ENCODE data around the gene PLIN1. TPM values are rescaled to one million over a fixed set of nuclear protein-coding genes. Genes with fewer than 3 reads are reported as not detected.

PLIN1 gene
- total and polyA plus RNA-seq, 2 donors (not counting 1 experiment from before 2014, with no cell fraction given): 0.97 to 1.2 TPM

- H4K20me1 ChIP-seq (ENCODE audit: control insufficient read depth, insufficient read depth, low read length, poor library complexity, severe bottlenecking): no peaks in the 10 kb centered on the region
- DNase-seq: no peak
These were observed 50.1 kb downstream of the PLIN1 start for GRCh38 chr15:89628806-89629715.

More at GRCh38 chr15:89628806-89629715, 50.1 kb downstream of the PLIN1 start:
- no peaks in the 10 kb centered on the region for H3K79me2 ChIP-seq (ENCODE audit: control insufficient read depth, insufficient read depth, low read length)
- no peaks in the 10 kb centered on the region for H3K4me1 ChIP-seq (ENCODE audit: control insufficient read depth in 2 of 2, insufficient read depth in 2 of 2, low read length in 2 of 2)
- TF ChIP-seq CTCF (IDR thresholded peaks at IDR 0.05) (no peak), EZH2 (IDR thresholded peaks at IDR 0.05; ENCODE audit: borderline replicate concordance, insufficient read depth, low read depth, low read length, poor library complexity, severe bottlenecking) (no peak)
- no peaks in the 10 kb centered on the region for H3K36me3 ChIP-seq (replicated peaks in 1 of 2; ENCODE audit: control extremely low read depth in 1 of 2, control insufficient read depth in 1 of 2, extremely low read depth in 1 of 2, insufficient read depth in 2 of 2, low read length in 1 of 2)
- ChIA-PET CTCF (no interaction called here), POLR2A (no interaction called here)
- Mint-ChIP-seq H3K9me3 (ENCODE audit: insufficient read depth) (no peaks in the 10 kb centered on the region), H3K4me3 (no peak overlapping the region), H3K27me3 (no peaks in the 10 kb centered on the region), H3K27ac (no peak overlapping the region), H3K4me1 (no peaks in the 10 kb centered on the region)
- ATAC-seq (ENCODE audit: low read depth): no peak
- H3K27ac ChIP-seq (ENCODE audit: low read length in 2 of 2): no peak overlapping the region
- H3K9me3 ChIP-seq (ENCODE audit: control extremely low read depth in 1 of 3, control insufficient read depth in 2 of 3, insufficient read depth in 1 of 3, low read length in 2 of 3): peaks cover 0 to 12% (median 0%) of the 10 kb centered on the region in 3 donors
- no peaks in the 10 kb centered on the region for H3K27me3 ChIP-seq (replicated peaks in 1 of 4; ENCODE audit: control extremely low read depth in 1 of 4, control insufficient read depth in 3 of 4, insufficient read depth in 4 of 4, low read length in 3 of 4)
- intact Hi-C loops (cut with micrococcal nuclease): no loop called here
- no peak overlapping the region for H3K4me2 ChIP-seq (replicated peaks; ENCODE audit: low read depth, low read length, poor library complexity, severe bottlenecking)
- no peak overlapping the region for H3K9ac ChIP-seq (ENCODE audit: low read length)
- H2AFZ ChIP-seq (ENCODE audit: insufficient read depth, low read depth, low read length, poor library complexity, severe bottlenecking): no peak overlapping the region
- H3K4me3 ChIP-seq (ENCODE audit: control extremely low read depth in 1 of 5, extremely low read depth in 1 of 5, insufficient read depth in 1 of 5, low read depth in 2 of 5, low read length in 4 of 5): no peak overlapping the region
- 89% methylated on average over 20 of the region's 30 CpGs for WGBS (ENCODE audit: insufficient coverage)
